Endothelial cell of umbilical vein (primary cell): ENCODE measurements around the gene CHRNA1. TPM values are rescaled to one million over a fixed set of nuclear protein-coding genes. Genes with fewer than 3 reads are reported as not detected.

Experiments used
- BruUV-seq: library from RNA; stranded (reverse); fragments of 400-500 nt; replicated peaks from 2 replicates; lab custom pipeline; 2021; lab: Mats Ljungman, UMichigan
- CTCF ChIA-PET: fragments of 300-600, 350-600 bp; sonication (Branson Sonifier 250); formaldehyde crosslinking; loops from one replicate; lab custom pipeline; 2021; ENCODE audit warnings: antibody characterized with exemption, inconsistent platforms; lab: Charles Lee
- POLR2A ChIA-PET: fragments of 300-600, 350-600 bp; sonication (Branson Sonifier 250); formaldehyde crosslinking; loops from one replicate; lab custom pipeline; 2021; ENCODE audit warnings: antibody characterized with exemption, inconsistent platforms; lab: Charles Lee
- DNase-seq: peaks from one replicate; pipeline ENCODE4 v3.0.0-alpha.2; 2011; ENCODE audit warnings: low read depth, low spot score
- FAIRE-seq: peaks from 2 replicates; lab custom pipeline; 2011; peaks lifted over from hg19 to GRCh38; lab: Jason Lieb, UNC
- H2AFZ ChIP-seq: 2 replicates; pipeline ENCODE4 v1.6.0; 2012; ENCODE audit warnings: low read depth, low read length, control low read depth, inconsistent platforms
- H3K27ac ChIP-seq: 2 replicates; pipeline ENCODE4 v1.5.1; 2011; ENCODE audit warnings: low read depth, mild to moderate bottlenecking, control low read depth, low read length, moderate library complexity; ENCODE audit not compliant: insufficient read depth
- H3K27me3 ChIP-seq, 2 experiments: 2 replicates each; pipeline versions ENCODE4 v1.6.0 to v1.6.1; 2011; ENCODE audit warnings: low read length in 2 of 2, mixed read lengths in 1 of 2; ENCODE audit not compliant: control insufficient read depth in 2 of 2, insufficient read depth in 2 of 2
- H3K36me3 ChIP-seq, 2 experiments: 2 replicates in 1 of 2; 3 replicates in 1 of 2; pipeline ENCODE4 v1.5.1; 2011; ENCODE audit warnings: low read length in 2 of 2, mild to moderate bottlenecking in 1 of 2, moderate library complexity in 1 of 2; ENCODE audit not compliant: control insufficient read depth in 2 of 2, insufficient read depth in 2 of 2; ENCODE audit errors: extremely low read depth in 1 of 2
- H3K4me1 ChIP-seq: 3 replicates; pipeline ENCODE4 v1.5.1; 2011; ENCODE audit warnings: mild to moderate bottlenecking, low read length; ENCODE audit not compliant: control insufficient read depth, insufficient read depth; ENCODE audit errors: extremely low read depth
- H3K4me2 ChIP-seq: 2 replicates; pipeline ENCODE4 v1.6.1; 2011; ENCODE audit warnings: low read length, control low read depth, mixed read lengths; ENCODE audit not compliant: insufficient read depth
- H3K4me3 ChIP-seq, 3 experiments: fragments of 200-600 bp in 1 of 3; sonication (generic), shearing (Covaris generic) in 1 of 3; replicated peaks in 1 of 3; 2 replicates each; pipeline ENCODE4 v1.5.1; 2011 to 2016; ENCODE audit warnings: control low read depth in 3 of 3, low read length in 3 of 3, mild to moderate bottlenecking in 2 of 3, inconsistent platforms in 1 of 3, low read depth in 1 of 3, moderate library complexity in 1 of 3; ENCODE audit not compliant: insufficient read depth in 1 of 3
- H3K79me2 ChIP-seq: 2 replicates; pipeline ENCODE4 v1.6.0; 2012; ENCODE audit warnings: low read length, inconsistent platforms; ENCODE audit not compliant: control insufficient read depth, insufficient read depth
- H3K9ac ChIP-seq: replicated peaks from 2 replicates; pipeline ENCODE3; 2011; ENCODE audit warnings: low read length, control low read depth; ENCODE audit not compliant: insufficient read depth; ENCODE audit errors: extremely low read depth
- H3K9me1 ChIP-seq: replicated peaks from 3 replicates; pipeline ENCODE4 v1.6.0; 2011; ENCODE audit warnings: mild to moderate bottlenecking, low read length; ENCODE audit not compliant: control insufficient read depth, insufficient read depth; ENCODE audit errors: extremely low read depth
- H3K9me3 ChIP-seq: replicated peaks from 2 replicates; pipeline ENCODE4 v1.5.1; 2012; ENCODE audit warnings: low read length, inconsistent platforms; ENCODE audit not compliant: control insufficient read depth, insufficient read depth
- H4K20me1 ChIP-seq: replicated peaks from 2 replicates; pipeline ENCODE3; 2011; ENCODE audit warnings: mild to moderate bottlenecking, low read length; ENCODE audit not compliant: control insufficient read depth, insufficient read depth; ENCODE audit errors: extremely low read depth
- CTCF ChIP-seq, 2 donors: IDR thresholded peaks; 1 replicate in 1 of 2; 2 replicates in 1 of 2; pipeline ENCODE4 v1.5.1; 2011; ENCODE audit warnings: low read length in 2 of 2, mild to moderate bottlenecking in 2 of 2, moderate library complexity in 2 of 2, control low read depth in 1 of 2, inconsistent platforms in 1 of 2, low read depth in 1 of 2; ENCODE audit not compliant: insufficient read depth in 1 of 2; ENCODE audit errors: extremely low read depth in 1 of 2
- EZH2 ChIP-seq: IDR thresholded peaks from 2 replicates; pipeline ENCODE4 v1.6.1; 2012; ENCODE audit warnings: borderline replicate concordance, low read depth, mild to moderate bottlenecking, moderate library complexity, low read length, inconsistent platforms; ENCODE audit not compliant: severe bottlenecking
- FOS ChIP-seq: IDR thresholded peaks from 2 replicates; pipeline ENCODE4 v1.6.1; 2011; ENCODE audit warnings: mild to moderate bottlenecking, low read length, moderate library complexity, borderline replicate concordance; ENCODE audit not compliant: insufficient read depth
- GATA2 ChIP-seq: IDR thresholded peaks from 2 replicates; pipeline ENCODE4 v1.7.0; 2011; ENCODE audit warnings: low read depth, mild to moderate bottlenecking, moderate library complexity, mixed read lengths, low read length; ENCODE audit not compliant: insufficient read length, insufficient read depth
- JUN ChIP-seq: IDR thresholded peaks from 2 replicates; pipeline ENCODE4 v1.6.1; 2011; ENCODE audit warnings: borderline replicate concordance, low read depth; ENCODE audit not compliant: insufficient read length, insufficient read depth
- MAX ChIP-seq: IDR thresholded peaks from 2 replicates; pipeline ENCODE4 v1.6.1; 2011; ENCODE audit not compliant: insufficient read depth, insufficient read length
- MYC ChIP-seq: IDR thresholded peaks from one replicate; pipeline ENCODE4 v1.6.1; 2011; ENCODE audit warnings: mild to moderate bottlenecking, low read depth, low read length
- POLR2A ChIP-seq: IDR thresholded peaks from 2 replicates; pipeline ENCODE4 v1.6.1; 2012; ENCODE audit warnings: low read depth, mild to moderate bottlenecking, control low read depth, low read length
- POLR2AphosphoS5 ChIP-seq: IDR thresholded peaks from 2 replicates; pipeline ENCODE4 v1.6.1; 2012; ENCODE audit warnings: low read depth, mild to moderate bottlenecking, control low read depth, low read length, moderate library complexity; ENCODE audit not compliant: insufficient read depth
- dilution Hi-C: fragments of 300-500 bp; cut with MboI; formaldehyde crosslinking; loops from one replicate; pipeline ENCODE4 v1.15.0; 2019; ENCODE audit warnings: low sequenced_read_pairs; ENCODE audit not compliant: extremely low pct_ligation_motif_present
- intact Hi-C: fragments of 100-400 bp; cut with micrococcal nuclease; formaldehyde crosslinking; loops from one replicate; pipeline ENCODE4 v1.10.0; 2022
- polyA plus RNA-seq, 4 experiments: library from polyadenylated mRNA; depleted of rRNA in 3 of 4; stranded (reverse) in 3 of 4; unstranded in 1 of 4; fragments of >200 nt; gene quantifications; 2 replicates each; pipeline versions ENCODE4 v1.2.1 to v1.2.3, GENCODE V29; 2011 to 2012; ENCODE audit warnings: missing spikeins in 1 of 4
- total RNA-seq: library from RNA; stranded (reverse); gene quantifications from 2 replicates; pipeline ENCODE4 v1.2.3, GENCODE V29; 2021

CHRNA1 gene
- total and polyA plus RNA-seq, 2 donors (not counting 3 experiments of a cell fraction or from before 2014, with no cell fraction given) = 11.3 to 18.2 TPM

GRCh38 chr2:174704061-174704460, 60.2 kb downstream of the CHRNA1 start:
- Histone ChIP-seq H4K20me1 (no peaks in the 10 kb centered on the region), H3K27ac (no peak overlapping the region), H3K9me3 (no peaks in the 10 kb centered on the region), H3K36me3 (no peaks in the 10 kb centered on the region), H3K9ac (no peak overlapping the region), H3K4me3 (no peak overlapping the region), H3K79me2 (no peaks in the 10 kb centered on the region), H3K4me2 (no peak overlapping the region), H3K27me3 (peaks cover 9 to 20% of the 10 kb centered on the region in 2 experiments), H2AFZ (no peak overlapping the region), H3K4me1 (no peaks in the 10 kb centered on the region), H3K9me1 (no peaks in the 10 kb centered on the region)
- ChIA-PET POLR2A (no interaction called here), CTCF (interaction anchor here (1.2 to 1.8 kb wide), 3 partner anchors 15 to 126 kb away, joined by 3 to 5 read pairs (median 4); no protein-coding TSS in a partner anchor)
- dilution Hi-C loops = no loop called here
- DNase-seq (no peak), FAIRE-seq (no peak)
- BruUV-seq = no TSS peak
- no peak for TF ChIP-seq POLR2AphosphoS5
- TF ChIP-seq CTCF (IDR thresholded peaks at IDR 0.05; ENCODE audit: extremely low read depth in 1 of 2, insufficient read depth in 1 of 2, low read depth in 1 of 2, low read length in 2 of 2) = no peak
- TF ChIP-seq MYC = no peak
- no peak for TF ChIP-seq EZH2
- intact Hi-C loops = loop anchor here (5.0 kb wide), 2 partner anchors 408 to 1393 kb away; partner anchors contain the start of gene HOXD12

- Histone ChIP-seq H3K36me3 (no peaks in the 10 kb centered on the region), H3K27me3 (peaks cover 9 to 20% of the 10 kb centered on the region in 2 experiments), H3K9ac (no peak overlapping the region), H3K79me2 (no peaks in the 10 kb centered on the region), H3K27ac (no peak overlapping the region), H4K20me1 (no peaks in the 10 kb centered on the region), H3K9me1 (no peaks in the 10 kb centered on the region), H3K4me1 (no peaks in the 10 kb centered on the region), H3K9me3 (no peaks in the 10 kb centered on the region), H2AFZ (no peak overlapping the region), H3K4me3 (no peak overlapping the region), H3K4me2 (no peak overlapping the region)
- BruUV-seq = no TSS peak
- dilution Hi-C loops (no loop called here), intact Hi-C loops (loop anchor here (5.0 kb wide), 2 partner anchors 409 to 1394 kb away; partner anchors contain the start of gene HOXD12)
- FAIRE-seq (no peak), DNase-seq (no peak)
- ChIA-PET POLR2A (no interaction called here), CTCF (interaction anchor here (1.2 kb wide), 1 partner anchor 14 kb away, joined by 3 read pairs; no protein-coding TSS in a partner anchor)
- no peak for TF ChIP-seq POLR2AphosphoS5
- TF ChIP-seq CTCF (IDR thresholded peaks at IDR 0.05; ENCODE audit: extremely low read depth in 1 of 2, insufficient read depth in 1 of 2, low read depth in 1 of 2, low read length in 2 of 2) = no peak
- no peak for TF ChIP-seq MAX
- TF ChIP-seq GATA2 = no peak
- TF ChIP-seq JUN = no peak
- no peak for TF ChIP-seq FOS
- no peak for TF ChIP-seq POLR2A
- no peak for TF ChIP-seq MYC
- TF ChIP-seq EZH2 = no peak
Observed at GRCh38 chr2:174703430-174703829, 60.8 kb downstream of the CHRNA1 start.
